Activated gamma-delta T cell (primary cell): Measurements from ENCODE around the gene IL11.
"Not testable (repeated sequence)": the region's sequence is repeated elsewhere in the genome, so short reads cannot be mapped to it uniquely, and the experiment has no call there.

ENCODE experiments used
- DNase-seq: peaks from one replicate; lab custom pipeline; 2025; lab: John Stamatoyannopoulos, UW

IL11 gene

DNA sequence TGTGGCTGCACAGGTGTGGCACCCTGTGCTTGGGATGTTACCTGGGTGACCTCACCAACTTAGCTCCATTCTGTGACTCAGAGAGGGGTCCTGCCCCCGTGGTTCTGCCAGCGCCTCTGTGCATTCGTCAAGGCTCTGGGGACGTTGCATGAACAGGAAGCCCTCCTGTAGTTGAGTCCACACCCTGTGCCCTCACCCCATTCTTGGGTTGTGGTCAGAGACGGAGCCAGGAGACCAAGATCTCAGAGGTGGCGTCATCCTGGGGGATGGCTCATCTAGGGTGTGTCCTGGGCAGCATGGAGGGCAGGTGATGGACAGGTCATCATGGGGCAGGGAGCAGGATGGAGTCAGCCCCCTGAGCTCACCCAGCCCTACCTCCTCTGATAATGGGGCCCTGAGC is 18.2 kb downstream of the IL11 start:
- no peak for DNase-seq

DNA sequence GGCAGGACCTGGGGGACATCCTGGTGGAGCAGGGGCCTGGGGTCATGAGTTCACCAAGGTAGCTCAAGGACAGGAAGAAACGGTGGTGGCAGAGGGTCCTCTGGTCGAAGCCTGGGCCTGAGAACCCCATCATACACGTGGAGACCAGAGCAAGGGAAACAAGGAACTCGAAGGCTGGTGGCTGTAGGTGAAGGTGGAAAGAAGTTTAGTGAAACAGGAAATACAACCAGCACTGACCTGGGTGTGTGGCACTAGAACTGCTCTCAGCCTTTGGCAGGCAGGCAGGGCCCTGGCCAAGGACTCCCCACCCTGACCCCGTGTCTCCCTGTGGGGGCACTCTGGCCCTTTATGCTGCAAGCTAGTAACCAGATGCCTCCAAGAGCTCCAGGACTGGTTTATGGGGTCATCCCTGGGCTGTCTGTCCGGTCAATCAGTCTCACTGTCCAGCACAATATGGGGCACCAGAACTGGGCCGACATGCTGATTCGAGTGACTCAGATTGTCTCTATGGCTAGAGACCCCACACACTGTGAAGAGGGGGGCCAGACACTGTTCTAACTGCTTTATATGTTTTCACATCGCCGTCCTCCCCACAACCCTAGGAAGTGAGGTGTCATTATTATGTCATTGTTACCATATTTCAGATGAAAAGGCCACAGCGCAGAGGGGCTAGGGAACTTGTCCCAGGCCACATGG is 19.5 kb downstream of the IL11 start:
- DNase-seq = no peak

DNA sequence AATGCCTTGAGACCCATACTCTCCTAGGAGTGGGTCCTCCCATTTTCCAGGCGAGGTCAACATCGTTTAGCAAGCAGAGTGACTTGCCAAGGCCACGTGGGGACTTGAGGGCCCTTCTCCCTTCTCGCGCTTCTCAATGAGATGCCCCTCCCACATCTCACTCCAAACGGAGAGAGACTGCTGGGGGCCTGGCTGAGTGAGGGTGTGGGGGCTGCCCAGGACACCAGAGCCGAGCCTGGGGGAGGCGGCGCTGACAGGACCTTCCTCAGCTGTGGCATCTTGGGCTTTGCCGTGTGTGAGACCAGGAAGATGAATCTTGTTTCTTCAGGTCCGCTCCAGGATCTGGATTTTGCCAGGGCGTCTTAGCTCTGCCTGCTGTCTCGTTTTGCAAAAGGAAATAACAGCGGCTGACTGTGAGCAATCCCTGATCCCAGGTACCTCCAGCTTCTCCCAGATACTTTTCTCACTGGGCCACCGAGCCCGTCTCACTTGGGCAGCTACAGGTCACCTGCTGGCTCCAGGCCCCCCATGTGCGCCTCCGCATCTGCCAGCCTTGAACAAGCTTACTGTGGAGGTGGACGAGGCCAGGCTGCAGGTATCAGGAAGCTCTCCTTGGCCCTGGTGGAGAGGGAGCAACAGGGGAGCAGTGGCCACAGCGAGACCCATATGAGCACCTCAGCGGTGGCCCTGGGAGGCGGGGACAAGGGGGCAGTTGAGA is 21.8 kb downstream of the IL11 start:
- DNase-seq = no peak

DNA sequence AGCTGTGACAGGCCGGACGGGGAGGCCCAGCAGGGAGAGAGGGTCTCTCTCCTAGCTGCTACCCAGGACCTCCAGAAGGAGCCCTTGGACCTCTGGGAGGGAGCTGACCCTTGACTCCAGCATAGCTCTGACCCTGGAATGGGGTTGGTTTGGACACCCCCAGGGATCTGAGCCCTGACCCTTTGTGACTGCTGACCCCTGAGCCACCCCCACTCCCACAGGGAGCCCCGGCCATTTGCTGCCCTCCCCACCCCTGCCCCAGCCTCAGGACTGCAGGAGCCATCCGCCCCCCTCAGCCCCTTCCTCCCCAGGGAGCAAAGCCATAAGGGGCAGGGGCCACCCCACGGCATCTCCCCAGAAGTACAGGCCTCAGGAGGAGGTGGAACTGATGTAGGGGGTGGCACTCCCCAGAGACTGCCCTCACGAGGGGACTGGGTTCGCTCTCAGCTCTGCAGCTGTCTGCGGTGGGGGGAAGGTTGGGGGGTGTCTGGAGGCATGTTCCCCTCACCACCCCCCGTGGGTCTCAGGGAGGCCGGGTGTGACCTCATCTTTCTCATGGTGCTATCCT is 22.7 kb downstream of the IL11 start:
- no peak for DNase-seq

DNA sequence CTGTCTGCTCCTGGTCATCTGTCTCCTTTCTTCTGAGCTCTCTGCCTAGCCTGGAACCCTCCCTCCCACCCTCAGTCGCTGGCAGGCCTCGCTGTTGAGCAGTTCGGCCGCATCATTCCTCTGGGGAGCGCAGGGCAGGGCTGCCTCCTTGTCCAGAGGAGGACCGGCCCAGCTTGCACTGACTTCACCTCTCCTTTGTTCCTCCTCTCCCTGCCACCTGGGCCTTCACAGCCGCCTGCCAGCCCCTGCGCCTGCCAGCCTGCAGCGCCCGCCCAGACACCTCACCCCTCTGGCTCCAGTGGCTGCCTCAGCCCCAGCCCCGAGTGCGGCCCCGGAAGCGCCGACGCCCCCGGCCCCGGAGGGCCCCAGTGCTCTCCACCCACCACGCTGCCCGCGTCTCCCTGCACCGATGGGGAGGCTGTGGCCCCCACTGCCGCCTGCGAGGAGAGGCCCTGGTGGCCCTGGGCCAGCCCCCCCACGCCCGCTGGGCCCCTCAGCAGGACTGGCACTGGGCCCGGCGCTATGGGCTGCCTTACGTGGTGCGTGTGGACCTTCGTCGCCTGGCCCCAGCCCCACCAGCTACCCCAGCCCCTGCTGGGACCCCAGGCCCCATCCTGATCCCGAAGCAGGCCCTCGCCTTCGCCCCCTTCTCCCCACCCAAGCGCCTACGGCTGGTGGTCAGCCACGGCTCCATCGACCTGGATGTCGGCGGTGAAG is 23.4 kb downstream of the IL11 start:
- no peak for DNase-seq

DNA sequence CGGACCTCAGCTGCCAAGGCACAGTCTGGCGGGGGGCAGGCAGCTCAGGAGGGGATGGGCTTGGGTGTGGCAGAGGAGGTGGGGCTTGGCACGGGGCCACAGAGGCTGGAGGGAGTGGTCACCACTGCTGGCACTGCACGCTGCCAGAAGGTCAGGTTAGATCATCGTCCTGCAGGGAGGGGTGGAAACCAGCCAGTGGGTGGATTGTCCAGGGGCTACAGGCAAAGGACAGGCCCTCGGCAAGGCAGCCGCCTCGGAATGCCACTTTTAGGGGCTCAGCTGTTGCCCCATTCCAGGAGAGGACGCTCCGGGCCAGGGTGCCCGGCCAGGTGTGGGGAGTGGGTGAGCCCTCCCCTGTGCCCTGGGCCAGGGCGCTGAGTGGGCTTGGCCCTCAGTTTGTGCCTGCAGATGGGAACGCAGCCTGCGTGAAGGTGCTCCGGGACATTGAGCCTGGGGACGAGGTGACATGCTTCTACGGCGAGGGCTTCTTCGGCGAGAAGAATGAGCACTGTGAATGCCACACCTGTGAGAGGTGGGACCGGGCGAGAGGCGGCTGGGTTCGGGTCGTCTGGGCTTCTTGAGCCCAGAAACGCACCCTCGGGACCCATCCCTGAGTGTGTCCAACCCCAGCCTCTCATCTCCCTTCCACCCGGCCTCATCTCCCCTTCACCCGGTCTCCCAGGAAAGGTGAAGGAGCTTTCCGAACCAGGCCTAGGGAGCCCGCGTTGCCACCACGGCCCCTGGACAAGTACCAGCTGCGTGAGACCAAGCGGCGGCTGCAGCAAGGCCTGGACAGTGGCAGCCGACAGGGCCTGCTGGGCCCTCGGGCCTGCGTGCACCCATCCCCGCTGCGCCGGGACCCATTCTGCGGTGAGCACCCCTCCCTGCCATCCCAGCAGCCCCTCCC is 24.2 kb downstream of the IL11 start:
- no peak for DNase-seq

DNA sequence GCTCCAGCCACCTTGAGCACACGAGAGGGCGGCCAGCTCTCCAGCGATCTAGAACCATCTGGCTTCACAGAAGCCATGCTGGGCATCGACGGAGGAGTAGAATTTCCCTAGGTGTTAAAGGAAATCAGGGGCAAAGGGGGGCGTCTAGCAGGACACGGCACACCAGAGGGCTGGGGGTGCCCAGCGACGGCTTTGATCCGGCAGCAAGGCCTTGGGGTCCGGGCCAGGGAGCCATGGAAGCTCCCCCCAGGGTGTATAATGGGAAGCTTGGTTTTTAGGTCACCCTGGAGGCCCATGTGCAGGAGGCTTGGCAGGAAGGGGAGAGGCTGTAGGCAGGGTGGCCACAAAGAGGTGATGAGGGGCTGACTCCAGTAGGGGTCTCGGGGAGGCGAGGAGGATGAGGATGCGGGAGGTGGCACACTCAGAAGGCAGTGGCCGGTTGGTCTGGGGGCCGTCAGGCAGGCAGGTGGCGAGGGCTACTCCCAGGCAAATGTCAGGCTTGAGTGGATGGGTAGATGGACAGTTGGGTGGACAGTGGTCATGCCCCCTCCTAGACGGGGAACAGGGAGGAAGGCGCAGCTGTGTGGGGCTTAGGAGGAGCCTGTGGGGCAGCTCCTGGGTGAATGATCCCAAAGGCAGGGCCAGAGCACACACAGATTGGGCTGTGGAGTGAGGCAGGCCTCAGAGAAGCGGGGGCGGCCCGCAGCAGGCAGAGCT is 25.0 kb downstream of the IL11 start:
- no peak for DNase-seq

DNA sequence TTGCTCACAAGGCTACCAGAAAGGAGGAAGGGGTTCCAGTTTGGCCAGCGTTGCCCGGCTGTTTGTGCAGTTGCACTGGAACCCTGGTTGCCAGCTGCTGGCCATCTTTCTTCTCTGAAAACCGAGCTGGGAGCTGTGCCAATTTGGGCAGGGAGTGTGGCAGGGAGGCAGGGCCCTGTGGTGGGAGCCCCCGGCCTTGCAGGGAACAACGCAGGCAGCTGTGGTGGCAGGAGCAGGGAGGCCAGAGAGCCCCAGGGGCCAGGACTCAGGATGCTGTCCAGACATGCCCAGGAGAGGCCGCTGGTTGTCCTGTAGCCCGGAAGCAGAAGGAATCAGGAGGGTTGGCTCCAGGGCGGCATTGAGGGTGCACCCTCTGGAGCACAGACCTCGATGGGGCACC is 25.8 kb downstream of the IL11 start:
- no peak for DNase-seq

DNA sequence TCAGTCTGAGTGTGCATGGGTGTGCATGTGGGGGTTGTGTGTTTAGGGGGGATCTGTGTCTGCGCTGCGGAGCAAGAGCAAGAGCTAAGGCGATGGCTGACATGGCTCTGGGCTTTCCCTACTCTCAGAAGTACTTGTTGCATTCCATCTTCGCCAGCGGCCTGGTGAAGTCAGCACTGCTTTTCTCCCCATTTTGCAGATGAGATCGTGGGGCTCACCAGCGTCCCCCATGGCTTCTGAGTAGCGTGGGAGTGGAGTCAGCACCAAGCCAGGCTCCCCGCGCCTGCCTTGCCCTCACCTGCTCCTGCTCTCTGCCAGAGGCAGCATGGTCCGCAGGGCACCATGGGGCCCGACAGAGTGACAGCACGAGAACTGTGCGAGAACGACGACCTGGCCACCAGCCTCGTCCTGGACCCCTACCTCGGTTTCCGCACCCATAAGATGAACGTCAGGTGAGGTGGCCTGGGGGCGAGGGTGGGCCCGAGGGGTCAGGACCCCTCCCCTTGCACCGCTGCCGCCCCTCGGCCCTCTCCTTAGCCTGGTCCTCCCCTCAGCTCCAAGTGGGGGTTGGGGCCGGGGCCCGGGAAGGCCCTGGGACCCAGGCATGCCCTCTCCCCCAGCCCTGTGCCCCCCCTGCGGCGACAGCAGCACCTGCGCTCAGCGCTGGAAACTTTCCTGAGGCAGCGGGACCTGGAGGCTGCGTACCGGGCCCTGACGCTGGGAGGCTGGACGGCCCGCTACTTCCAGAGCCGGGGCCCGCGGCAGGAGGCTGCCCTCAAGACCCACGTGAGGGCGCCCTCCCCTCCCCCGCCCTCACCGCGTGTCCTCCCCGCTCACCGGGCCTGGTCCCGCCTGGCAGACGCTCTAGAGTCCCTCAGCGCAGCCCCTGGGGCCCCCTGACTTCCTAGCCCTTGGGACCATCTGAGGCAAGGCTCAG is 28.4 kb downstream of the IL11 start:
- no peak for DNase-seq

DNA sequence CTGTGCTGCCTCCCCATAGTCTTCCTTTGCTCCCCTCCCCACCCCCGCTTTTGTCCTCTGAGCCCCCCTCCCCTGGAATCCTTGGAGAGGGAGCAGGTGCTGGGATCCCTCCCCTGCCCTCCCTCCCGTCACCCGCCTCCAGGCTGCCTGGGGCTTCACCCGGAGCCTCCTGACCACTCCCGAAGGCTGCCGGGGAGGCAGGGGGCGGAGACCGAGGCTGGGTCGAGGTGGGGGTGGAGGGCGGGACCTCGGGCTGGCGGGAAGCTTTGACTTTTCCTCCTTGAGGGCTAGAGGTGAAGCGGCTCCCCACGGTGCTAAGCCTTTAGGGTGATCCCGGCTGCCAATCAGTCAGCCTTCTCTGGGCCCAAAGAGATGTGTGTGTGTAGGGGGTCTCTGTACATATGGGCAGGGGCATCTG is 29.1 kb downstream of the IL11 start:
- DNase-seq = no peak

DNA sequence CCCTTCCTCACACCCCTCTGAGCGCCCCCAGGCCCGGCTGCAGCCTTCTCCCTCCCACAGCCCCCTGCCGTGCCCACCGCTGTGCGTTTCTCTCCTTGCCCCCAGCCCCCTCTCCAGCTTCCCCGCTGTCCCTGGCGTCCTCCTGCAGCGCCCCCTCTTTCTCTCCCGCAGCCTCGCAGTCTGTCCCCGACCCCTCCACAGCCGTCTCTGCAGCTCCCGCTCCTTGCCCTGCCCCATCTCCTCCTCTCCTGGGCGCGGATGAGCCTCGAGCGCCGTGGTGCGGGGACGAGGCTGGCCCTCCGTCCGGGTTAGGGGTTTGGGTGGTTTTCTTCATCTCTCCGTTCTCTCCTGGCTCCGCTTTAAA is 29.5 kb downstream of the IL11 start:
- DNase-seq = no peak

DNA sequence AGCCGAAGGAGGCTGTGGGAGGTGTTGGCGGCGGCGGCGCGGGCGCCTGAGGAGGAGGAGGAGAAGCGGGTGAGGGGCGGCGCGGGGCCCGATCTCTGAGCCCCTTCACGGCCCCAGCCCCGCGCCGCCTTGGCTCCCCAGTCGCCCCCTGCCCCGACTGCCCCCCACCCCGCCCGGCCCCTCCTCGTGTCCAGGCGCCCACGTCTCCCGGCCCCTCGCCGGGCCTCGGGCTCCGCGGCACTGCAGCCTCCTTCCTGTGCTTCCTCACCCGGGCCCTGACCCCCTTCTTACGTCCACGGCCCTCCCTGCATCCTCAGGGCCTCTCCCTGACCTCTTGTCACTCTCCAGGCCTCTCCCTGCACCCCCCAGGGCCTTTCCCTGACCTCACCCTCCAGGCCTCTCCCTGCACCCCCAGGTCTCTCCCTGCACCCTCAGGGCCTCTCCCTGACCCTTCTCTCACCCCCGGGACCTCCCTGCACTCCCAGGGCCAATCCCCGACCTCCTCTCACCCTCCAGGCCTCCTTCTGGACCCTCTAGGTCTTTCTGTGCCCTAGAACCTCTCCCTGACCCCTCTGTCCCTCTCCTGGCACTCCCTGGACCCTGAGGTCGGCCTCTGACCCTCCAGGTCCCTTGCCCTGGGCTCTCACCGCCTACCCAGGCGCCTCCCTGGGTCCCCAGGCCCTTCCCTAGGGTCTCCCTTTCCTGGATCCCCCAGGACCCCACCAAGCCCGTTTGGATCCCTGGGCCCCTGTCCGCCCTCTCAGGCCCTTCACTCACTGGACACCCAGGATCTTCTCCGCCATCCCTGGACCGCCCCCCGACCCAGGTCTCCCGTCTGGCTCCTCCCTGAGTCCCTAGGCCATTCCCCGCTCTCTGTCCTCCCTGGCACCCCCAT is 30.1 kb downstream of the IL11 start:
- DNase-seq = no peak

DNA sequence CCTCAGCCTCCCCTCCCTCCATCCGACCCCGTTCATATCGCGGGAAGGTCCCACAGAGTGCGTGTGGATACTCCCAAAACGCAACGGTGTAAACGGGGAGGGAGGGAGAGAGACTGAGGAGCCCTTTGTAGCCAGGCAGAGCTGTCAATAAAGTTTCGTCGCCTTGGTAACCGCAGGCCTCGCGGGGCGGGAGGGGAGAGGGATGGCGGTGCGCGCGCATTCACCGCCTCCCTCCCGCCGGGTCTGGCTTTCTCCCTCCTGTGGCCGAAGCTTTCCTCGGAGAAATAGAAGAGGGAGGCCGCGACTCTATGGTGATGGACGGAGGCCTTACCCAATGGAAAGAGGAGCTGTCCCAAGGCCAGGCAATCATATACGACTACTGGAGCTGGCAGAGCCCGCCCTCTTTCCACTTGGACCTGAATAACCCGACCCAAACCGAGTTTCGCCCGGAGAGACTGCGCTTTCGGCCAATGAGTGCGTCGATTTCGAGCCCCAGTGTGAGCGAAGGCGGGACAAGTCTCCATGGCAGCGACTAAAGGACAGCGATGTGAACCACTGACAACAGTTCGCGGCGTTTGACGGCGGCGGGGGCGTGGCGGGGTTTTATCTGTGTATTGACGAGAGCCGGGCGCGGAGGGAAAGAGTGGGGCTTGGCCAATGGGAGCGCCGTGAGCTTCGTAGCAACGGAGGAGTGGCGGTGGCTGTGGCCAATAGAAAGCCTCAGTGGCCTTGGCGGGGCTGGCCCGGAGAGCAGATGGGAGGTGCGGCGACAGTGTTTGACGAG is 31.0 kb downstream of the IL11 start, which contains the start of gene KMT5C:
TSS of gene KMT5C (plus strand) at position 772 of the 784 bp plus-strand sequence. CDS start 2,061 bp downstream, outside the sequence.
- DNase-seq = peak; percentile 99

DNA sequence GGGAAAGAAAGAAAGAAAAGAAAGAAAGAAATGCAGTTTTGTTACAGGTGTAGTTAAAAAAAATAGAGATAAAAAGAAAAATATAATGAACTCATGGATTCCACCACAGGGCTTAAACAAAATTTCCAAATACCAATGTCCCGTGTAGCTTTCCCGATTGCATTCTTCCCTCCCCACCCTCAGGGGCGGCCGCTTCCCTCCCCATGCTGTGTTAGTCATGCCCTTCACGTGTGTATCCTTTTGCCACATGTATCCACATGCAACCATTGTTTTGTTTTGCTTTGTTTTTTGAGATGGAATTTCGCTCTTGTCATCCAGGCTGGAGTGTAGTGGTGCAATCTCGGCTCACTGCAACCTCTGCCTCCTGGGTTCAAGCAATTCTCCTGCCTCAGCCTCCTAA is 34.2 kb downstream of the IL11 start:
- no peak for DNase-seq

DNA sequence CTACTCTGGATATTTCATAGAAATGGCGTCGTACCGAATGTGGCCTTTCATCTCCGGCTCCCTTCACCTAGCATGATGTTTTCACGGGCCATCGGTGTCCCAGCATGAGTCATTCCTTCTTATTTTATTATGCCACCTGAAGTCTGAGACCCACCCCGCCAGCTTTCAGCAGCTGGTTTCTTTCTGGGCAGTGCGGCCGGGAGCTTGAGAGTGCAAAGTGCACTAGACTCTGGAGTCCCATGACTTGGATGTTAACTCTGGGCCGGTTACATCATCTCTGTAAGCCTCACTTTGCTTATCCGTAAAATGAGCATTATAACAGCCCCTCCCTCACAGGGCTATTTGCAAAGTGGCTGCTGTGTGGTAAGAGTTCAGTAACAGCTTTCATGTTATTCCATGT is 36.4 kb downstream of the IL11 start:
- no peak for DNase-seq

DNA sequence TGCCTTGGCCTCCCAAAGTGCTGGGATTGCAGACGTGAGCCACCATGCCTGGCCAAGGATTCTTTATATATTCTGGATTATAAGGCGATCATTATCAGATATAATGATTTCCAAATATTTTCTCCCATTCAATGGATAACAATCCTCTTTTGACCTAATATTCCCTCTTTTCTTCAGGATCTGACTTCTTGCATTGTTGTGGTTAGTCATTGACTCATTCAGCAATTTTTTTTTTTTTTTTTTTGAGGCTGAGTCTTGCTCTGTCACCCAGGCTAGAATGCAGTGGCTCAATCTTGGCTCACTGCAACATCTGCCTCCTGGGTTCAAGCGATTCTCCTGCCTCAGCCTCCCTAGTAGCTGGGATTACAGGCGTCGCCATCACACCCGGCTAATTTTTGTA is 40.5 kb downstream of the IL11 start:
- not testable (repeated sequence) for DNase-seq

DNA sequence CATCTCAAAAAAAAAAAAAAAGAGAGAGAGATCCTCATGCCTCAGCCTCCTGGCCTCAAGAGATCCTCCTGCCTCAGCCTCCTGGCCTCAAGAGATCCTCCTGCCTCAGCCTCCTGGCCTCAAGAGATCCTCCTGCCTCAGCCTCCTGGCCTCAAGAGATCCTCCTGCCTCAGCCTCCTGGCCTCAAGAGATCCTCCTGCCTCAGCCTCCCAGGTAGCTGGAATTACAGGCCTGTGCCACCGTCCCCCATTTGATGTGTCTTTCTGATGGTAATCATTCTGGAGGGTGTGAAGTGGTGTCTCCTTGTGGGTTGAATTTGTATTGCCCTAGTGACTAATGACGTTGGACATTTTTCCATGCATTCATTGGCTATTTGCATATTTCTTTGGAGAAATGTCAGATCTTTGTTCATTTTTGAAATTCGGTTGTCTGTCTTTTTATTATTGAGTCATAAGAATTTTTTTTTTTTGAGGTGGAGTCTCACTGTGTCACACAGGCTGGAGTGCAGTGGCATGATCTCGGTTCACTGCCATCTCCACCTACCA is 41.4 kb downstream of the IL11 start:
- not testable (repeated sequence) for DNase-seq

DNA sequence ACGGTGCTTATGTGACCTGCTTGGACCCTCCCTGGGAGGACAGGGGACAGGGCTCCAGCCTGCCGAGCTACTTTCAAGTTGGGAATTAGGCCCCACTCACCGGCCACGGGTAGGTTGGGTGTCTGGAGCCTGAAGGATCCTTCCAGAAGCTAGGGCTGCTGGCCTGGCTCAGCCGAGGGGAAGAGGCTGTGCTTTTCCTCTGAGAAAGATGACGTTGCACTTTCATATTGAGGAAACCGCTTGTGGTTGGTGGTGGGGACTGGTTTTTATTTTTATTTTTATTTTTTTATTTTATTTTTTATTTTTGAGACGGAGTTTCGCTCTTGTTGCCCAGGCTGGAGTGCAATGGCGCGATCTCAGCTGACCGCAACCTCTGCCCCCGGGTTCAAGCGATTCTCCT is 45.1 kb downstream of the IL11 start, which contains the start of gene TMEM150B:
TSS of gene TMEM150B (minus strand) at position 170 of the 400 bp plus-strand sequence. CDS start 4,305 bp downstream, outside the sequence.
- DNase-seq = no peak
